HL-60/S4 (cell line): Measurements from ENCODE around the gene STAB1.

Source experiments
- in situ Hi-C: fragments of 300-500 bp; cut with MboI; formaldehyde crosslinking; loops from 2 replicates; pipeline ENCODE4 v1.14.3; 2022; ENCODE audit warnings: low sequenced_read_pairs

The STAB1 gene

DNA sequence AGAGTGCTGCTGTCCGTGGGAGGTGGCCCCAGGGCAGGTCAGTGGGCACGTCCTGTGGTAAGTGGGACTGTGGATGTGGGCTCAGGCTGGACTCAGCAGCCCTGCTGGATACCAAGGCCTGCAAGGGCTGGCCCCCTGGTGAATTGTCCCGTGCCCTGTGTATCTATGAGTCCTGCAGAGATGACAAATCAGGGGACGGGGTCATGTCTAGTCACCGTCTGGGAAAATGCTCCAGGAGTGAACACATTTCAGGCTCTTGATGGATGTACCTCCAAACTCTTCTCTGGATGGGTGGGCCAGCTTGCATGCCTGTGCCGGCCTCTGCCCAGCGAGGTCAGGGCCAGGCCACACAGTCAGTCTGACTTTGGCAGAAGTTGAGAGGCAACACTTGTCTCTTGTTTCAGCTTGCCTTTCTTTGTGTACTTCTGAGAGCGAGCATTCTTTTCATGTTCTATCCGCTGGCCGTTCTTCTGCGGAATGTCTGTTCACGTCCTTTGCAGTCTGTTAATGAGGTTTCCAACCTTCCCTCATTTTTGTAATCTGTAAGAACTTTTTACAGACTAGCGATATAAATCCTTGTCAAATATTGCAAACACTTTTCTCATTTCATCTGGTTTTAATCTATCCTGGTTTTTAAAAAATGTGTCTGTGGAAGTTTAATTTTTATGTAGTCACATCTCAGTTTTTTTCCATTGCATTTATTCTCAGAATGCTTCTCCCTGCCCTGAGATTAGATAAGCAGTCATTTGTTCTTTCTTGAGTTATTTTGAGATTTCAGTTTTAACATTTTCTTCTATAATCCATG lies 11.4 kb upstream of the STAB1 start:
- in situ Hi-C loops = no loop called here

DNA sequence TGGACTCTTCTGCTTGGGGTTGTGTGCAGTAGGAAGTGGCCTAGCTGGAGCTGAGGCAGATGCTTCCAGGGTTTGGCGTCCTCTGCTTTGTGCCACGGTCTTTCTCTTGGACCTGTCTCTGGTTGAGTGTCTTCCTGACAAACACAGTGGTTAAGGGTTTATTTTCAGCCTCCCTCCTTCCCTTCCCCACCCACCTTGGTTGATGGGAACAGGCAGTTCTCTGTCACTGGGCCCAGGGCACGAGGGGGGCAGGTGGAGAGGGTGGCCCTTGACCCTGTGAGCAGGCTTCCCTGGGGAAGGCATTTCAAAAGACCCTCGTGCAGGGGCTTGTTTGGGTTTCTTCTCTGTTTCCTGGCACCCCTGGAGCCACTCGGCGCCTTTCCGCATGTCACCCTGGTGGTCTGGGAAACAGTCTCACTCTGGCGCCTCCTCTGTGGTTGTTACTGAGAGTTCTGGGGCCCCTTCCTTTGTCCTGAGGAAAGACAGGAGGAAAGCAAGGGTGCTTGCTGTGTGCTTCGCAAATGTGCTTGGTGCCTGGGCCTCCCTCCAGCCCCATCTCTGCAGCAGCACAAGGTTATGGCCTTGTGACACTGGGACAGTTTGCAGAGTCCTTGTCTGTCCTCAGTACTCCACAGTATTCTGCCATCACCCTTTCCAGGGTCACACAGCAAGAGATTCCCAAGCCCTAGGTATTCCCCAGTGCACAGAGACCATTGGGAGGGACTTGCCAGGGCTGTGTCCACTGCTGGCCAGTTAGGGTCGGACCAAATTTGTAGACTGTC lies 10.3 kb upstream of the STAB1 start:
- in situ Hi-C loops = no loop called here

DNA sequence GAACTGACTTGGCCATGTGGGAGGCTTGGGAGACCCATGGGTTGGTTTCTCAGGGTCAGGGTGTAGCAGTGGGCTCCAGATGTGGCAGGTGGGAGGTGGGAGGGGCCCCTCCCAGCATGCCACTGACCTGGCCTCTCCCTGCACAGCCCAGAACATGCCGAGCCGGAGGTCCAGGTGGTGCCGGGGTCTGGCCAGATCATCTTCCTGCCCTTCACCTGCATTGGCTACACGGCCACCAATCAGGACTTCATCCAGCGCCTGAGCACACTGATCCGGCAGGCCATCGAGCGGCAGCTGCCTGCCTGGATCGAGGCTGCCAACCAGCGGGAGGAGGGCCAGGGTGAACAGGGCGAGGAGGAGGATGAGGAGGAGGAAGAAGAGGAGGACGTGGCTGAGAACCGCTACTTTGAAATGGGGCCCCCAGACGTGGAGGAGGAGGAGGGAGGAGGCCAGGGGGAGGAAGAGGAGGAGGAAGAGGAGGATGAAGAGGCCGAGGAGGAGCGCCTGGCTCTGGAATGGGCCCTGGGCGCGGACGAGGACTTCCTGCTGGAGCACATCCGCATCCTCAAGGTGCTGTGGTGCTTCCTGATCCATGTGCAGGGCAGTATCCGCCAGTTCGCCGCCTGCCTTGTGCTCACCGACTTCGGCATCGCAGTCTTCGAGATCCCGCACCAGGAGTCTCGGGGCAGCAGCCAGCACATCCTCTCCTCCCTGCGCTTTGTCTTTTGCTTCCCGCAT lies 7.9 kb upstream of the STAB1 start:
- in situ Hi-C loops = no loop called here

- in situ Hi-C loops = no loop called here
Measured at GRCh38 chr3:52487788-52488691, 7.1 kb upstream of the STAB1 start.

DNA sequence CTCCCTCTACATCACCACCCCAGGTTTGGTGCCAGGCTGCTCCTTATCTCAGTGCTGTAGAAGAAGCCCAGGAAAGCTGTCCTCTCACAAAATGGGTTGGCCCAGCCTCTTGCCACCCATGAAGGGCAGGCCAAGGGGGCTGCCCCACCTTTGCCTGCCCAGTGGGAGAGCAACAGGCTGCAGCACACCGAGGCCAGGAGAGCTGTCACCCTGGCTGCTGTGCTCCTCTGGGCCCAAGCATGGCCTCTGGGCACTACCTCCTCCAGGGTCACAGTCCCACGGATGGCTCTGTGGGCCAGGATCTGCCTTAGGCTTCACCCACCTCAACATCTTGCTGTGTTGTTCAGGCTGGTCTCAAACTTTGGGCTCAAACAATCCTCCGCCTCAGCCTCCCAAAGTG lies 6.4 kb upstream of the STAB1 start:
- in situ Hi-C loops = no loop called here

DNA sequence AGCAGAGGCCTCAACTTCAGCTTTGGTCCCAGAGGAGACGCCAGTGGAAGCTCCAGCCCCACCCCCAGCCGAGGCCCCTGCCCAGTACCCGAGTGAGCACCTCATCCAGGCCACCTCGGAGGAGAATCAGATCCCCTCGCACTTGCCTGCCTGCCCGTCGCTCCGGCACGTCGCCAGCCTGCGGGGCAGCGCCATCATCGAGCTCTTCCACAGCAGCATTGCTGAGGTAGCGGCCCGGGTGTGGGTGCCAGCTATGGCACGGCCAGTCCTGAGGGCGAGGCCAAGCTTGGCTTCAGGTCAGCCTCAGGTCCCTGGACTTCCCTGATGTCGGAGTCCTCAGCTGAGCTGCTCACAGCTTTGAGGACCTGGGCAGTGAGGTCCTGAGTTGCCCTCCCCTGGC lies 5.7 kb upstream of the STAB1 start:
- in situ Hi-C loops = no loop called here

DNA sequence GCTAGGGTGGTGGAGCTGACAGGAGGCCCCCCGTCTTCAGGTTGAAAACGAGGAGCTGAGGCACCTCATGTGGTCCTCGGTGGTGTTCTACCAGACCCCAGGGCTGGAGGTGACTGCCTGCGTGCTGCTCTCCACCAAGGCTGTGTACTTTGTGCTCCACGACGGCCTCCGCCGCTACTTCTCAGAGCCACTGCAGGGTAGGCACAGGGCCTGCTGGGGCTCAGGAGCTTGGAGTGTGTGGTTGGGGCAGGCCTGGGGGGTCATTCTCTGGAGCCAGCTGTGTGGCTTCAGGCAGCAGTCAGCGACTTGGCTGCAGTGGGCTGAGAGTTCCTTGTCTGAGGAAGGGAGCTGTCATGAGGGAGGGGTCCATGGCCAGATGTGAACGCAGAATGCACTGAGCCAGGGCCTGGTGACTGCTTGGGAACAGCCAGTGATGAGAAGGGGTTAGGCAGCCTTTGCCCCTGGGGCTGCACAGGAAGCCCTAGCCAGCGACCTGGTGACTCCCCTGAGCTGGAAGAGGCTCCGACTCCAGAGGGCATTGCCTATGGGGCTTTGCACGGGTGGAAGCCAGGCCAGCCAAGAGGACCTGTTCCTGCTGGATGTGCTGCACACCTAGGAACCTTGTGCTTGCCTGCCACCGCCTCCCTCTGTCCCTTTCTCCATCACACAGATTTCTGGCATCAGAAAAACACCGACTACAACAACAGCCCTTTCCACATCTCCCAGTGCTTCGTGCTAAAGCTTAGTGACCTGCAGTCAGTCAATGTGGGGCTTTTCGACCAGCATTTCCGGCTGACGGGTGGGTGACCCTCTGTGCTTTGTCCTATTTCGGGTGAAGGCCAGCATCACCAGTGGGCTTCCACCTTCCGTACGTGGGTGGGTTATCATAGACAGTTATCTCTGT lies 4.9 kb upstream of the STAB1 start:
- in situ Hi-C loops = no loop called here

DNA sequence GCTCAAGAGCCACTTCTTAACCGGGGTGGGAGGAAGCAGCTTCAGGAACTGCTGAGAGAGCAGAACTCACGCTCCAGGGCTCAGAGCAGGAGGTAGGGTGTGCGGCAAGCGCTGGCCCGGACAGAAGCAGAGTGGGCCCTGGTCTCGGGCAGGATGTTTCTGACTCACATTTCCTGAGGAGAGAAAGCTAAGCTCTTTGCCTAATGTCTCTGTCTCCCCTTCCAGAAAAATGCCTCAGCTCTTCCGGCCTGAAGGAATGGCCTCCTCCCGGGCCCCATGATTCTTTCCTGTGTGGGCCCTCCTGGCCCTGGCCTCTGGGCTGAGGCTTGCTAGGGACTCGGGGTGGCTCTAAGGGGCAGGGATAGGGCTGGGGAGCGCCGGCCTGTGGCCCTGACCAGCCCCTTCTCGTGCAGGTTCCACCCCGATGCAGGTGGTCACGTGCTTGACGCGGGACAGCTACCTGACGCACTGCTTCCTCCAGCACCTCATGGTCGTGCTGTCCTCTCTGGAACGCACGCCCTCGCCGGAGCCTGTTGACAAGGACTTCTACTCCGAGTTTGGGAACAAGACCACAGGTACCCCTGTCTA lies 4.1 kb upstream of the STAB1 start:
- in situ Hi-C loops = no loop called here

GRCh38 chr3:52492059-52492458 lies 3.1 kb upstream of the STAB1 start:
- in situ Hi-C loops = no loop called here

GRCh38 chr3:52493232-52494017 lies 1.7 kb upstream of the STAB1 start:
- in situ Hi-C loops = no loop called here

DNA sequence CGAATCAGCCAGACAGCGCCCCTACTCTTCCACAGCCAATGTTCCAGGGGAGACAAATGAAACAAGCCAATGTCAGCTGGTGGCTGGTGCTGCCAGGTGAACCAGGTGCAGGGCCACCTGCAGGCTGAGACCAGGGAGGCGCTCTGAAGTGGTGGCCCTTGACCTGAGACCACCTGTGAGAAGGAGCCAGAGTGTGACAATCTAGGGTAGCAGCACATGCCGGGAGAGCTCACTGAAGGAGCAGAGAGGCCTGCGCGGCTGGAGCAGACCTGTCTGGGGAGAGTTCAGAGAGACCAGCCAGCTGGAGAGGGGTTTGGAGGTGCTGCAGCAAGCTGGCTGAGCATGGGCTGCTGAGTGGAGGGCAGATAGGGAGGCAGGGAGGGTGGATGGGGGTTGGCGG lies 693 bp upstream of the STAB1 start:
- in situ Hi-C loops = no loop called here

- in situ Hi-C loops = no loop called here
Measured at GRCh38 chr3:52495777-52496602, 852 bp downstream of the STAB1 start.

DNA sequence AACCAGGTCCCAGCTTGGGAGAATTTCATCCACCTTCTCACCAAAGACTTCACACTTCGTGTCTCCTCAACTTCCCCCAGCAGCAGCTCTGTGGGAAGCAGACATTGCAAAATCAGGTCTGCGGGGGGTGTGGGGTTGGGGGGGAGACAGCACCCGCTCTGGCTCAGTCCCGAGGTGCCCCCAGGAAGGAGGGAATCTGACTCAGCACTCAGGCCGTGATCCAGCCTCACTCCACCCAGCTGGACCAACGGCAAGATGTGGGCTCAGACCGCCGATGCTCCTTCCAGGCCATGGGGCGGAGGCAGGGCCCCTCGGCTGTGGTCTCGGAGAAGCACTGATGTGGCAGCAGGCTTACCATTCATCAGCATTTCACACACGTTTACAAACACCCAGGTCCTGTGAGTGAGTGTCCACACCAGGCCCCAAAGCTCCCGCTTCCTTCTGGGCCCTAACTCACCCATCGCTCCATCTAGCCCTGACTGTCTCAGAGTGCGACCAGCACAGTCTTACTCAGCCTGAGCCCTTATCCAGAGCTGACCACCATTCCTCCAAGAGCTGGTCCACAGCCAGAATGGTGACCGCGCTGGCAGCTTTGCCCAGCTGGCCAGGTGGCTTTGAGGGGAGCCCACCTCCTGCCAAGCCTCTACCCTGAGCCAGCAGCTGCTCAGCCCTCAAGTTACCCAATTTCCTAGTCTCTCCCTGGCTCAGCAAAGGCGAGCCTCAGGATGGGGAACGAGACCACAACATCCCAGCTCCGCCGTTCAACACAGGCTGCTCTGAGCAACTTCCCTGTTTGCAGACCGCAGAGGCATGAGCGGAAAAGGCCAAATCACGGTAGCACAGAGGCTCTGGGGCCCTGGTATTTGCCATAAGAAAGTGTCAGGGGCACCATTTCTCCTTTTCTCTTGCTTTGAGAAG lies 3.3 kb downstream of the STAB1 start:
- in situ Hi-C loops = no loop called here

DNA sequence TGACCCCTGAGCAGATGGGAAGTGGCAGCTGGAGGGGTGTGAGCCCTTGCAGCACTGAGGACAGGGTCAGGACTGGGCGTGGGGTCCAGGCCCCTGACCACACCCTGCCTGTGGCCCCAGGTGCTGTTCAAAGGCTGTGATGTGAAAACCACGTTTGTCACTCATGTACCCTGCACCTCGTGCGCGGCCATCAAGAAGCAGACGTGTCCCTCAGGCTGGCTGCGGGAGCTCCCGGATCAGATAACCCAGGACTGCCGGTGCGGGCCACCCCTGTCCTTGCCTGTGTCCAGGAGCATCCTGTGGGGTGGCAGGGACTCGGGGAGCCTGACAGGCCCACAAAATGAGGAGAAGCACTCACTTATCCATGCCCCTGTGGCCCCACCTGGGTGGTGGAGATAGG lies 5.9 kb downstream of the STAB1 start:
- in situ Hi-C loops = no loop called here

GRCh38 chr3:52502001-52502400 lies 6.9 kb downstream of the STAB1 start:
- in situ Hi-C loops = no loop called here

GRCh38 chr3:52502808-52503350 lies 7.7 kb downstream of the STAB1 start:
- in situ Hi-C loops = no loop called here
